ENCODE results near the gene S100A10.

DNA sequence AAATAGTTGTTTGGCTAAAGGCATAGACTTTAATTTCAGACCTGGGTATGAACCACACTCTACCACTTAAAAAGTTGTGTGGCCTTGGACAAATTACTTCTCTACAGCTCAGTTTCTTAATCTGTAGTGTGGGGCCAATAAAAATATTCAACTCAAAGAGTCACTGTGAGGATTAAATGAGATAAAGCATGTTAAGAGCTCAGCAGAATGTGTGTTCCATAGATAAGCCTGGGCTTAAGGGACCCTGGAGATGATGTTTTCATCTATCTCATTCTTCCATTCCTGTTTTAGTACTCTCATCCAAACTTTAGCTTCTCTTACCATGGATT lies 17.7 kb downstream of the S100A10 start:
- TF ChIP-seq CTCF (IDR thresholded peaks at IDR 0.05; ENCODE audit: borderline replicate concordance, extremely low read depth, low read length, poor library complexity, severe bottlenecking) (no peak), EZH2 (IDR thresholded peaks at IDR 0.05; ENCODE audit: borderline replicate concordance, low read depth, low read length, severe bottlenecking) (no peak)
